Kidney epithelial cell (primary cell): ENCODE measurements around the gene NDUFAF2. TPM values are rescaled to one million over a fixed set of nuclear protein-coding genes. Genes with fewer than 3 reads are reported as not detected.
"Not testable (repeated sequence)": the region's sequence is repeated elsewhere in the genome, so short reads cannot be mapped to it uniquely, and the experiment has no call there.

ENCODE experiments used
- DNase-seq: peaks from one replicate; pipeline ENCODE4 v3.0.0-alpha.2; 2010; ENCODE audit warnings: low read depth
- H3K27me3 ChIP-seq: 2 replicates; pipeline ENCODE4 v1.6.0; 2011; ENCODE audit warnings: low read length; ENCODE audit not compliant: control insufficient read depth, insufficient read depth
- H3K36me3 ChIP-seq: 2 replicates; pipeline ENCODE4 v1.5.1; 2011; ENCODE audit warnings: low read length; ENCODE audit not compliant: control insufficient read depth, insufficient read depth
- H3K4me3 ChIP-seq: 2 replicates; pipeline ENCODE4 v1.5.1; 2011; ENCODE audit warnings: low read depth, mild to moderate bottlenecking, control low read depth, low read length
- total RNA-seq: library from RNA; depleted of rRNA; stranded (reverse); fragments of >200 nt; gene quantifications from 2 replicates; pipeline ENCODE4 v1.2.3, GENCODE V29; 2015
- TF ChIP-seq, protein P1 (sequence below): IDR thresholded peaks from 2 replicates; pipeline ENCODE4 v1.5.1; 2011; ENCODE audit warnings: mild to moderate bottlenecking, moderate library complexity, low read length, control low read depth, inconsistent platforms; ENCODE audit not compliant: insufficient read depth, poor library complexity, severe bottlenecking

The NDUFAF2 gene
- total RNA-seq, 1 donor from 2014 or later, result 49.0 TPM

DNA sequence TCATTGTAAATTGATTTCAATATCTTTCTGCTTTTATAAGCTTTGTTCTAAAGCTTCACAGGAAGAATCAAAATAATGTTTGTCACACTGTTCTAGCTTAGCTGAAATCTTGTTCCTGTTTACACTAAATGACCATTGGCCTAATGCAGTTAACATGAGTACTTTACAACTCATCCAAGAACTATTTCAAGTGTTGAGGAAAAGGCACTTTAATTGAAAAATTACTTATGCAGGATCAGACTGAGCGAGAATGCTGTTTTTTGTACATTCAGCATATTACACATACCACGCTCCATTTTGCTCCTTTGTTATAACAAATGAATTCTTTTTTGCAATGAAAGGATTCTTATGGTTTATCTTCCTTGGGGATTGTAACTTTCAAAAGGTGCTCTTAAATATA is 239.7 kb downstream of the NDUFAF2 start:
- Histone ChIP-seq H3K36me3 (no peaks in the 10 kb centered on the region), H3K27me3 (no peaks in the 10 kb centered on the region), H3K4me3 (no peak overlapping the region)
- TF ChIP-seq, protein P1, sequence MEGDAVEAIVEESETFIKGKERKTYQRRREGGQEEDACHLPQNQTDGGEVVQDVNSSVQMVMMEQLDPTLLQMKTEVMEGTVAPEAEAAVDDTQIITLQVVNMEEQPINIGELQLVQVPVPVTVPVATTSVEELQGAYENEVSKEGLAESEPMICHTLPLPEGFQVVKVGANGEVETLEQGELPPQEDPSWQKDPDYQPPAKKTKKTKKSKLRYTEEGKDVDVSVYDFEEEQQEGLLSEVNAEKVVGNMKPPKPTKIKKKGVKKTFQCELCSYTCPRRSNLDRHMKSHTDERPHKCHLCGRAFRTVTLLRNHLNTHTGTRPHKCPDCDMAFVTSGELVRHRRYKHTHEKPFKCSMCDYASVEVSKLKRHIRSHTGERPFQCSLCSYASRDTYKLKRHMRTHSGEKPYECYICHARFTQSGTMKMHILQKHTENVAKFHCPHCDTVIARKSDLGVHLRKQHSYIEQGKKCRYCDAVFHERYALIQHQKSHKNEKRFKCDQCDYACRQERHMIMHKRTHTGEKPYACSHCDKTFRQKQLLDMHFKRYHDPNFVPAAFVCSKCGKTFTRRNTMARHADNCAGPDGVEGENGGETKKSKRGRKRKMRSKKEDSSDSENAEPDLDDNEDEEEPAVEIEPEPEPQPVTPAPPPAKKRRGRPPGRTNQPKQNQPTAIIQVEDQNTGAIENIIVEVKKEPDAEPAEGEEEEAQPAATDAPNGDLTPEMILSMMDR, result no peak
- no peak for DNase-seq

DNA sequence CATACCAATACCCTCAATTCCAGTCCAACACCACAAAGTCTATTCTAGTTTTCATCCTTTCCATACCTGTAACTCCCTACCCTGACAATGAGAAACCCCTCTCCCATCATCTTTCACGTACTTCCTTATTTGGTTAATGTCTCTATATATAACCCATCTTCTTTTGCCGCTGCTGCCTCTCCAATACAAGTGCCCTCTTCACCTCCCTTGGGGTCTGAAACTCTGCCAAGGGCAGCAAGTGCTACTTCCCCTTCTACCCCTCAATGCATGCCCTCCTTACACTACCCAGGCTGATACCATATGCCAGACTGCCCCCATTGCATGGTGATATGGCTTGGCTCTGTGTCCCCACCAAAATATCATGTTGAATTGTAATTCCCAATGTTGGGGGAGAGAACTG is 241.6 kb downstream of the NDUFAF2 start:
- TF ChIP-seq, protein P1, result no peak
- Histone ChIP-seq H3K27me3 (no peaks in the 10 kb centered on the region), H3K36me3 (no peaks in the 10 kb centered on the region), H3K4me3 (no peak overlapping the region)
- DNase-seq, result no peak

DNA sequence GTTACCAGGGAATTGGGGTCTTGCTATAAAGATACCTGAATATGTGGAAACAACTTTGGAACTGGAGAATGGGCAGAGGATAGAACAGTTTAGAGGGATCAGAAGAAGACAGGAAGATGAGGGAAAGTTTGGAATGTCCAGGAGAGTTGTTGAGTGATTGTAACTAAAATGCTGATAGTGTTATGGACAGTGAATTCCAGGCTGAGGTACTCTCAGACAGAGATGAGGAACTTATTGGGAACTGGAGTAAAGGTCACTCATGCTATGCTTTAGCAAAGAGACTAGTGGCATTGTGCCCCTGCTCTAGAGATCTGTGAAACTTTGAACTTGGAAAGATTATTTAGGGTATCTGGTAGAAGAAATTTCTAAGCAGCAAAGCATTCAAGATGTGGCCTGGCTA is 242.3 kb downstream of the NDUFAF2 start:
- DNase-seq, H3K27me3 ChIP-seq, H3K4me3 ChIP-seq, H3K36me3 ChIP-seq: not testable (repeated sequence)

DNA sequence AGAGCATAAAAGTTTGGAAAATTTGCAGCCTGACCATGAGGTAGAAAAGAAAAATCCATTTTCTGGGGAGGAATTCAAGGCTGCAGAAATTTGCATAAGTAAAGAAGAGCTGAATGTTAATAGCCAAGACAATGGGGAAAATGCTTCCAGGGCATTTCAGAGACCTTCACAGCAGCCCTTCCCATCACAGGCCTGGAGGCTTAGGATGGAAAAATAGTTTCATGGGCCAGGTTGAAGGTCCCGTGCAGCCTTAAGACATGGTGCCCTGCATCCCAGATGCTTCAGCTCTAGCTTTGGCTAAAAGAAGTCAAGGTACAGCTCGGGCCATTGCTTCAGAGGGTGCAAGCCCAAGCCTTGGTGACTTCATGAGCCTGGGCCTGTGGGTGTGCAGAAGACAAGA is 242.8 kb downstream of the NDUFAF2 start:
- H3K36me3 ChIP-seq, H3K4me3 ChIP-seq, DNase-seq, H3K27me3 ChIP-seq: not testable (repeated sequence)

DNA sequence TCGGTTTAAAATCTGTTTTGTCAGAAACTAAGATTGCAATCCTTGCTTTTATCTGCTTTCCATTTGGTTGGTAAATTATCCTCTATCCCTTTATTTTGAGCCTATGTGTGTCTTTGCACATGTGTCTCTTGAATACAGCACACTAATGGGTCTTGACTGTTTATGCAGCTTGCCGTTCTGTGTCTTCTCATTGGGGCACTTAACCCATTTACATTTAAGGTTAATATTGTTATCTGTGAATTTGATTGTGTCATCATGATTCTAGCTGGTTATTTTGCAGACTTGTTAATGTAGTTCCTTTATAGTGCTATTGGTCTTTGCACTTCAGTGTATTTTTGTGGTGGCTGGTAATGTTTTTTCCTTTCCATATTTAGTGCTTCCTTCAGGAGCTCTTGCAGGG is 253.6 kb downstream of the NDUFAF2 start:
- Histone ChIP-seq H3K4me3 (no peak overlapping the region), H3K27me3 (no peaks in the 10 kb centered on the region), H3K36me3 (no peaks in the 10 kb centered on the region)
- TF ChIP-seq, protein P1, result no peak
- DNase-seq, result no peak

DNA sequence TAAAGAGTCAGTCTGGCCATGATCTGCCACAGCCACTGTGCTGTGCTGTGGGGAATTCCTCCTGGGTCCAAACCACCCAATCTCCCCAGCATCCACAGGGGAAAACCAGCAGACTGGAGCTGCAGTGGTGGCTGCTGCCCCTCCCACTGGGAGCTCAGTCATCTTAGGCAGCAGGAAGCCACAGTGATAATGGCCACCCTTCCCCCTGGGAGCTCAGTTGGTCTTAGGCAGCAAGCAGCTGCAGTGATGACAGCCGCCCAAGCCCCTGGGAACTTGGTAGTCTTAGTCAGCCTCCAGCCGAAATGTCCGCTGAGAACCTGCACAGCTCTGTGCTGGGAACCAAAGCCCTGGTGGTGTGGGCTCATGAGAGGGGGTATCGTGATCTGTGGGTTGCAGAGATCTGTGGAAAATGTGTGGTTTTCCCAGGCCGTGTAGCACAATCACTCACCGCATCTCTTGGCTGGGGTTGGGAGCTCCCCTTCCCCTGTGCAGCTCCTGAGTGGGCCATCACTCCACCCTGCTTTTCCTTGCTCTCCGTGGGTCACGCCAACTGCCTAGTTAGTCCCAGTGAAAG is 255.7 kb downstream of the NDUFAF2 start:
- TF ChIP-seq, protein P1, result no peak
- no peak for DNase-seq
- Histone ChIP-seq H3K27me3 (no peaks in the 10 kb centered on the region), H3K36me3 (no peaks in the 10 kb centered on the region), H3K4me3 (no peak overlapping the region)

DNA sequence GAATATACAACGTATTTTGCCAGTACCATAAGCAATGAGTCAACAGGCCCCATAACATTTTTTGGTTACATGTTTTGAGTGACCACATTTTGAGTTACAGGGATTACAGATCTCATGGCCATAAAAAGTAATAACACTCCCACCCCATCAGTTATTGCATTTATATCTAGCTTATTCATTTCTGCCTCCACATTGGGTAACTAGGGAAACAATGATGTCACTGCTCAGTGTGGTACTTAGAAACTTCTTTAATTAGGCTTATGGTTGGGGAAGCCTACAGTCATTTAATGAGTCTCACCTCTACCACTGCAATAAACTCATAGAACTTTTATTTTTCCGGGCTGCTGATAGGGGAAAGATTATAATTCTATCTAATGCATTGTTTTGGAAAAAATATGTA is 257.2 kb downstream of the NDUFAF2 start:
- H3K27me3 ChIP-seq, result no peaks in the 10 kb centered on the region
- TF ChIP-seq, protein P1, result no peak
- no peak for DNase-seq
- H3K36me3 ChIP-seq, result no peaks in the 10 kb centered on the region
- no peak overlapping the region for H3K4me3 ChIP-seq
